GM13977 (cell line): ENCODE results near the gene CHORDC1.
A peak's percentile ranks its signal among the peaks of the same experiment; 100 is the strongest.
"Not testable (repeated sequence)": the region's sequence is repeated elsewhere in the genome, so short reads cannot be mapped to it uniquely, and the experiment has no call there.

Experiments used
- DNase-seq: peaks from one replicate; pipeline ENCODE4 v3.0.0; 2012; ENCODE audit warnings: low spot score
- CTCF ChIP-seq: IDR thresholded peaks from 2 replicates; pipeline ENCODE4 v1.5.1; 2012; ENCODE audit warnings: mild to moderate bottlenecking, control low read depth; ENCODE audit not compliant: insufficient read depth; ENCODE audit errors: extremely low read depth, missing control alignments
- in situ Hi-C: fragments of 300-500 bp; cut with MboI; formaldehyde crosslinking; loops from one replicate; pipeline ENCODE4 v1.12.0; 2022; ENCODE audit warnings: low sequenced_read_pairs, low pct_unique_long_range_greater_than_20kb, mixed read lengths, inconsistent platforms; ENCODE audit not compliant: unreplicated experiment

Gene CHORDC1

GRCh38 chr11:90219438-90219837 lies 3.4 kb downstream of the CHORDC1 start:
- in situ Hi-C loops: no loop called here
- no peak for TF ChIP-seq CTCF
- DNase-seq: no peak

- TF ChIP-seq CTCF: no peak
- no peak for DNase-seq
- in situ Hi-C loops: no loop called here
Observed at GRCh38 chr11:90218606-90219005, 4.2 kb downstream of the CHORDC1 start.

- no peak for TF ChIP-seq CTCF
- DNase-seq: no peak
- in situ Hi-C loops: no loop called here
Observed at GRCh38 chr11:90216611-90217010, 6.2 kb downstream of the CHORDC1 start.

GRCh38 chr11:90213322-90213721 lies 9.5 kb downstream of the CHORDC1 start:
- in situ Hi-C loops: no loop called here
- no peak for TF ChIP-seq CTCF
- DNase-seq: no peak

GRCh38 chr11:90208857-90209256 lies 14.0 kb downstream of the CHORDC1 start:
- DNase-seq: no peak
- TF ChIP-seq CTCF: no peak
- in situ Hi-C loops: no loop called here

- in situ Hi-C loops, DNase-seq: not testable (repeated sequence)
Observed at GRCh38 chr11:90207992-90208391, 14.9 kb downstream of the CHORDC1 start.

GRCh38 chr11:90204832-90205646 lies 17.8 kb downstream of the CHORDC1 start:
- TF ChIP-seq CTCF: peak; percentile 75
- DNase-seq: peak; percentile 20
- in situ Hi-C loops: no loop called here
